ENCODE results near the gene ADAM23.

GRCh38 chr2:206521612-206522011 lies 78.3 kb downstream of the ADAM23 start:
- no peak for TF ChIP-seq EZH2 (IDR thresholded peaks at IDR 0.05; ENCODE audit: insufficient read depth, poor library complexity, severe bottlenecking)
- TF ChIP-seq EZH2phosphoT487 (IDR thresholded peaks at IDR 0.05; ENCODE audit: insufficient read depth, low read depth), result no peak
